ENCODE measurements around the gene NDUFV2.
A peak's percentile ranks its signal among the peaks of the same experiment; 100 is the strongest.

The NDUFV2 gene

DNA sequence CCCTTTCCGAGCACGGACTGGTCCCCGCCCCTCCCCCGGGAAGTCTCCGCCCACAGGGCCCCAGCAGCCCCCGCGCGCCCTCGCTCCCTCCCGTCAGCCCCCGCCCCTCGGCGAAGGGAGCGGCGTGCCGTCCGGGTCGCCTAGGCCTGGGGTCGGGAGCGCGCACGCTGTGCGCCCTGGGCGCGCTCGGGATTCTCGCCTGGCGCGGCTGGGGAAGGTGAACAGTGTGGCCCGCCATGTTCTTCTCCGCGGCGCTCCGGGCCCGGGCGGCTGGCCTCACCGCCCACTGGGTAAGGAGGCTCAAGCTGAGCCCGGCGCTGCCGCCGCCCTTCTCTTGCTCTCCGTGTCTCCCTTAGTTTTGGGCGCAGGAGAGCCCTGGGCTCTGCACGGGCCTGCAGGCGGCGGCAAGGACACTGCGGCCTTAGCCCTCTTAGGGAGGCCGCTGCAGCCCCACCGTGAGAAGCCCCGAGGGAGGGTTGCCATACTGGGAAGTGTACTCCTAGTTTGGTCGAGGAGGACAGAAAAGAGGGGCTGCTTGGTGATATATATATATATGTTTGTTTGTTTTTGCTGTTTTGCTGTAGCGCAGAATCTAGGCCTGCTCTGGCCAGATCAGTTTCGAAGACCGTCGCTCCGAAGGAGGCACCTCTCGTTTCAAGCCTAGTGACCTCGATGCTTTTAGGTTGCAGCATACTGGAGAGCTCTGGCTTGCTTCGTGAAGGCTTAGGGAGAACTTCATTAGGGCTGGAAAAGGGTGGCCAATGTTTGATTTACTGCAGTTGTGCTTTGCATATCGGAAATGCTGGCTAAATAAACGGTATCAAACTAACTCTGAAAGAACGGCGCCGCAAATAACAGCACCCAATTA, at the start of gene NDUFV2:
Gene NDUFV2 (plus strand): TSS at position 192 of the 868 bp plus-strand sequence. CDS start 45 bp downstream, at position 237.
- DNase-seq (ENCODE audit: low spot score), result peak; percentile 97
- H3K4me1 Mint-ChIP-seq (ENCODE audit: low read depth), result peaks cover 50% of the 10 kb centered on the region
- H3K27me3 Mint-ChIP-seq (ENCODE audit: low read depth), result no peaks in the 10 kb centered on the region
- H3K9me3 Mint-ChIP-seq, result no peaks in the 10 kb centered on the region
- peaks cover 47% of the 10 kb centered on the region for H3K36me3 Mint-ChIP-seq (ENCODE audit: low read depth)
- H3K4me3 Mint-ChIP-seq, result peak within 1 kb of the TSS; percentile 94
- H3K27ac Mint-ChIP-seq, result peak within 1 kb of the TSS; percentile 94

DNA sequence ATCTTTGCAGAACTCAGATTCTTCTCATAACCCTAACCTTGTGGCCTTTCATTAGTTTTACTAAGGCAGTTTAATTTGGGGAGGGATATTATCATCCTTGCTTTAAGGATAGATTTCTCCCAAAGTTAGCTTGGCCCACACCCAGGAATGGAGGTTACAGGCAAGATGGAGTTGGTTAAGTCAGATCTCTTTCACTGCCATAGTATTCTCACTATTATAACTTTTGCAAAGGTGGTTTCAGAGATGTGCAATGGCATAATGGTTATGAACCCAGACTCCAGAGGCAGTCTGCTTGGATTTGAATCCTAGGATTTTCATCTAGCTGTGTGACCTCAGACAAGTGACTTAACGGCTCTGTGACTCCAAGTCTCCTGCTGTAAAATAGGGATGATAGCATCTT, 48.7 kb upstream of the NDUFV2 start:
- no peak for DNase-seq (ENCODE audit: low spot score)
- Mint-ChIP-seq H3K9me3 (peaks cover 30% of the 10 kb centered on the region), H3K4me1 (ENCODE audit: low read depth) (peaks cover 6% of the 10 kb centered on the region), H3K36me3 (ENCODE audit: low read depth) (no peaks in the 10 kb centered on the region), H3K27ac (no peak overlapping the region), H3K4me3 (no peak overlapping the region), H3K27me3 (ENCODE audit: low read depth) (no peaks in the 10 kb centered on the region)

DNA sequence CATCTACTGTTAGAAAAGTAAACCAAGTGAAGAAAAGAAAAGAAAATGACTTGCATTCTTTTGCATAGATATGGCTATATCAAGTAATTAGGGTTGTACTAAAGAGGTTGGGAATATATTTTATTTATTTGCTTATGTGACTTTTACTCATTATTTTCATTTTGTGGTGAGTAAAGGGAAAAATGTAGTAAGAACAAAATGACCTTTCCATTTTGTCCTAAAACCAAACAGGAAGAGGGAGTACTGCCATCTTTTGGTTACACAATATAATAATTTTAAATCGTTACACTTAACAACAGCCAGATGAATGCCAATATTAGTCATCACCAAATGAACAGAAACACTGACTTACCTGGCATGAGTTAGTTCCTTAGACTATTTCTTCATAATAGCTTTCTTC, 47.3 kb upstream of the NDUFV2 start:
- Mint-ChIP-seq H3K4me1 (ENCODE audit: low read depth) (peaks cover 2% of the 10 kb centered on the region), H3K36me3 (ENCODE audit: low read depth) (no peaks in the 10 kb centered on the region), H3K27ac (no peak overlapping the region), H3K27me3 (ENCODE audit: low read depth) (no peaks in the 10 kb centered on the region), H3K4me3 (no peak overlapping the region), H3K9me3 (peaks cover 26% of the 10 kb centered on the region)
- no peak for DNase-seq (ENCODE audit: low spot score)

DNA sequence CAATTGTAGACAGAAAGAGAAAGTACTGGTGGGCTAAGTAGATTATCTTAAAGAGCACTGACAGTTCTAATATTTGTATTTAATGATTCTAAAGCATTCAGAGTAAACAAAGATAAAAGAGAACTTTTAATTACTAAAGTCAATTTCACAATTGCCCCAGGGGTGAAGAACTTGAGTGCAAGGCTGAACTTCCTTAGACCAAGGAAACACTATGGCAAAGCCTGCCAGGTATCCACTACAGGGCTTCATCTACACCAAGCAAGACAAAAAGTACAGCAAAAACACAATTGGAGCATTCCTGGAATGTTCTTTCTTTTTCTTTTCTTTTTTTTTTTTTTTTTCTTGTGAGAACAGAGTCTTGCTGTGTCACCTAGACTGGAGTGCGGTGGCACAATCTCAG, 46.9 kb upstream of the NDUFV2 start:
- no peak overlapping the region for H3K4me3 Mint-ChIP-seq
- peaks cover 23% of the 10 kb centered on the region for H3K9me3 Mint-ChIP-seq
- H3K27me3 Mint-ChIP-seq (ENCODE audit: low read depth), result no peaks in the 10 kb centered on the region
- H3K36me3 Mint-ChIP-seq (ENCODE audit: low read depth), result no peaks in the 10 kb centered on the region
- peaks cover 2% of the 10 kb centered on the region for H3K4me1 Mint-ChIP-seq (ENCODE audit: low read depth)
- DNase-seq (ENCODE audit: low spot score), result no peak
- H3K27ac Mint-ChIP-seq, result no peak overlapping the region

DNA sequence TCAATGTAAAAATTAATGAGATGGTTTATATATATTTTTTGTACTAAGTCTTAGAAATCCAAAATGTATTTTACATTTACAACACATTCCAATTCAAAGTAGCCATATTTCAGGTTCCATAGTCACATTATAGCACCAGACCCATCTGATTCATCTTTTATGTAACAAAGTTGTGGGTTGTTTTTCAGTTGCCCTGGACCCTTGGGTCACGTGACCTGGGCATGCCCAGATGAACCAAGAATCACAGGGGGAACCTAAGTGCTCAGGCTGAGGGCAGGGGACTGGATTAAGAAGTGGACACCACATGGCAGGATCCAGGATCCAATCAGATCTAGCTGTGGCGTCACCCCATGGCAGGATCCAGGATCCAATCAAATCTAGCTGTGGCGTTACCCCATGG, 44.9 kb upstream of the NDUFV2 start:
- Mint-ChIP-seq H3K4me1 (ENCODE audit: low read depth) (peaks cover 8% of the 10 kb centered on the region), H3K27ac (no peak overlapping the region), H3K9me3 (peaks cover 10% of the 10 kb centered on the region), H3K27me3 (ENCODE audit: low read depth) (no peaks in the 10 kb centered on the region), H3K36me3 (ENCODE audit: low read depth) (no peaks in the 10 kb centered on the region), H3K4me3 (no peak overlapping the region)
- no peak for DNase-seq (ENCODE audit: low spot score)

DNA sequence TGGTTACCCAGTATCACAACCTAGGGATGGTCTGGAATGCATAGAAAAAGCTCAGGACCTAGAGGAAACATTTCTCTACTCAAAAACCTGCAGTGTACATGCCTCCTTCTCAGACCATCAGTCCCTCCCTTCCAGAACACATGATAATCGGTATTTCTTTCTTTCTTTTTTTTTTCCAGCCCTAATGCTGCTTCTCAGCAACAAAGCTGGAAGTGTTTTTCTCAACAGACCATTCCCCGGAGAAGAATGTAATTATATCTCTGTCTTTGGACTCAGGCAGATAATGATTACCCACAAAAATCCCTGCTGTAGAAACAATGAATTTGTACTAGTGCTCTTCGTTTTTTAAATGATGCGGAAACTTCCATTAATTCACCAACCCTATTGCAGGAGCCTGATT, 44.1 kb upstream of the NDUFV2 start:
- peaks cover 2% of the 10 kb centered on the region for H3K9me3 Mint-ChIP-seq
- H3K4me1 Mint-ChIP-seq (ENCODE audit: low read depth), result peaks cover 9% of the 10 kb centered on the region
- no peaks in the 10 kb centered on the region for H3K27me3 Mint-ChIP-seq (ENCODE audit: low read depth)
- no peak for DNase-seq (ENCODE audit: low spot score)
- H3K27ac Mint-ChIP-seq, result no peak overlapping the region
- H3K36me3 Mint-ChIP-seq (ENCODE audit: low read depth), result no peaks in the 10 kb centered on the region
- H3K4me3 Mint-ChIP-seq, result no peak overlapping the region

DNA sequence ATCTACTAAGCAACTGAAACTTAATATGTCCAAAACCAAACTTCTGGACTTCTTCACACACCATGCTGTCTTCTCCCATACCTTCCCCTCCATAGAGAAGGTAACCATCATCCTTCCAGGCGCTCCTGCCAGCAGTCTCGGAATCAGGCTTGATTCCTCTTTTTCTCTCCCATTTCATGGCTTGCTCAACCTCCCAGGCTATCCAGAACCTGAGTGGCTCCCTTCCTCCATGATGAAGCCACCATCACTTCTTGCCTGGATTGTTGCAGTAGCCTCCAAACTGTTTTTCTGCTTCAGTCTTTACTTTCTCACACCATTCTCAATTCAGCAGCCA, 40.1 kb upstream of the NDUFV2 start:
- no peak for DNase-seq (ENCODE audit: low spot score)
- H3K27ac Mint-ChIP-seq, result no peak overlapping the region
- no peak overlapping the region for H3K4me3 Mint-ChIP-seq
- H3K4me1 Mint-ChIP-seq (ENCODE audit: low read depth), result peaks cover 15% of the 10 kb centered on the region
- H3K36me3 Mint-ChIP-seq (ENCODE audit: low read depth), result no peaks in the 10 kb centered on the region
- H3K9me3 Mint-ChIP-seq, result no peaks in the 10 kb centered on the region
- no peaks in the 10 kb centered on the region for H3K27me3 Mint-ChIP-seq (ENCODE audit: low read depth)

DNA sequence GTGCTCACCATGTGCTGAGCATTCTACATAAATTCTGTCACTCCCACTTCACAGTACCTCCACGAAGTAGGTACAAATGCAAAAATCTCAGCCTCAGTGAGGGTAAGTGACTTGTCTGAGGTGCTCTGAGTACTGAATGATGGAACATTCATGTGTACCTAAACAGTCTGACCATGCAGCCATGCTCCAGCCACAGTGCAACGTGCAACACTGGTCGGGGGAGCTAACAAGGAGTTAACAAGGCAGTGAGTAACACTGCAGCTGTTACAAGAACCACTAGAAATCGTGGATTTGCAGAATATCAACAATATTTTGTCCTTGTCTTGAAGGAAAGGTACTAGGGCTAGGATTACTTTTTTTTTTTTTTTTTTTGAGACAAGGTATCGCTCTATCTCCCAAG, 36.6 kb upstream of the NDUFV2 start:
- peaks cover 18% of the 10 kb centered on the region for H3K4me1 Mint-ChIP-seq (ENCODE audit: low read depth)
- H3K27ac Mint-ChIP-seq, result no peak overlapping the region
- H3K27me3 Mint-ChIP-seq (ENCODE audit: low read depth), result no peaks in the 10 kb centered on the region
- H3K9me3 Mint-ChIP-seq, result no peaks in the 10 kb centered on the region
- H3K4me3 Mint-ChIP-seq, result no peak overlapping the region
- no peak for DNase-seq (ENCODE audit: low spot score)
- H3K36me3 Mint-ChIP-seq (ENCODE audit: low read depth), result no peaks in the 10 kb centered on the region

DNA sequence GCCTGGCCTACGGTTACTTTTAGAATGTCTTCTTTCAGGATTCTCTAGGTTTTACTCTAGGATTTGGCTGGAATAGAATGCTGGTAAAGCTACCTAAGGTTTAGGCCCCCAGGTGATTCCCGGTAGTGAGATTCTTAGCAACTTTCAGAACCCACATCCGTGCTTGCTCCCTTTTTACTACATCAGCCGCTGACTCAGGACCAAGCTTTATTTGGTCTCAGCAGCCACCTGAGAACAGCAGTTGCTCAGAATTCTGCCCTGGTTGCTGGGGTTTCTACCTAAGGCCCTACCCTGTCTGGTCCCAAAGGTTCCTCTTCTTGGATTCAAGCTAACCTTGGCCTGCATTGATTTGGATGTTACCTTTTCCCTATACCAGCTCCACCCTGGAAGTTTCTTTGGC, 36.1 kb upstream of the NDUFV2 start:
- Mint-ChIP-seq H3K4me1 (ENCODE audit: low read depth) (peaks cover 18% of the 10 kb centered on the region), H3K27ac (no peak overlapping the region)

DNA sequence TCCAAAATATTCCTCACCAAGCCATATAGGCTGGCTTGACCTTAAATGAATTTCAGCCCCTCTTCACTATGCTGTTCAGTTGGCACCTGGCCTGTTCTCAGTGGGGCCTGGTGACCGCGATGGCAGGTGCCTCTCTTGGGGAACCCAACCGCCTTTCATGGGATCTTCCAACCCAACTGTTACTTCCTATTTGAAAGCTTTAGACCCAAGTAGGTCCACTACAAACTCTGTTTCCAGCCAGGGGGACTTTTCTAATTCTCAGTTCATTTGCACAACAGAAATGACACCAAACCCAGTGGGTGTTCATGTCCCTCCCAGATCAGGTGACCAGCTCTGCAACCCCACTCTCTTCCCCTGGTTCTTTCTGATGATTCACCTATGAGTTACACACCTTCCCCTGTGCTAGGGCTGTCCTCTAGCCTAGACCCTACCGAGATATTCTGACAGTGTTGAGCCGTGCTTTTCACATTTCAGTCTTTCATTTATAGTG, 35.6 kb upstream of the NDUFV2 start:
- H3K4me1 Mint-ChIP-seq (ENCODE audit: low read depth), result peaks cover 18% of the 10 kb centered on the region
- no peak overlapping the region for H3K4me3 Mint-ChIP-seq
- no peaks in the 10 kb centered on the region for H3K27me3 Mint-ChIP-seq (ENCODE audit: low read depth)
- DNase-seq (ENCODE audit: low spot score), result no peak
- peak overlapping the region; percentile 33 for H3K27ac Mint-ChIP-seq
- H3K36me3 Mint-ChIP-seq (ENCODE audit: low read depth), result no peaks in the 10 kb centered on the region
- no peaks in the 10 kb centered on the region for H3K9me3 Mint-ChIP-seq

More for the DNA sequence above, 36.1 kb upstream of the NDUFV2 start:
- no peaks in the 10 kb centered on the region for H3K27me3 Mint-ChIP-seq (ENCODE audit: low read depth)
- H3K4me3 Mint-ChIP-seq, result no peak overlapping the region
- H3K36me3 Mint-ChIP-seq (ENCODE audit: low read depth), result no peaks in the 10 kb centered on the region
- no peaks in the 10 kb centered on the region for H3K9me3 Mint-ChIP-seq
- no peak for DNase-seq (ENCODE audit: low spot score)

DNA sequence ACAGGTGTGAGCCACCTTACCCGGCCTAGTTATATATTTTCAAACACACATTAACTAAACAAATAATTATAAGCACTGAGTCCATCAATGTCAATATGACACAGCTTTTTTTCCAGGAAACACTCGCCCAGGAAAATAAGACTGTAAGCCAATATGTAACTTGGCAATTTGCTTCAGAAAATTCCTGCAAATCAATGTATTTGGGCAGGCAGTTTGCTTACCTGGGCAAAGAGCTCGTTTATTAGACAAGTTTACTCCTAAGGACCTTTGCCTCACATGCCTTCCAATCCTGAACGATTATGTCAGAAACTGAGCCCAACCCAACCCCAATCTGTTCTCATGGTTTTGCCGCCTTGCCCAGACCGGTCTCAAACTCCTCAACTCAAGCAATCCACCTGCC, 34.7 kb upstream of the NDUFV2 start:
- Mint-ChIP-seq H3K9me3 (no peaks in the 10 kb centered on the region), H3K27ac (no peak overlapping the region), H3K27me3 (ENCODE audit: low read depth) (no peaks in the 10 kb centered on the region), H3K36me3 (ENCODE audit: low read depth) (no peaks in the 10 kb centered on the region), H3K4me3 (no peak overlapping the region), H3K4me1 (ENCODE audit: low read depth) (peaks cover 11% of the 10 kb centered on the region)
- no peak for DNase-seq (ENCODE audit: low spot score)

DNA sequence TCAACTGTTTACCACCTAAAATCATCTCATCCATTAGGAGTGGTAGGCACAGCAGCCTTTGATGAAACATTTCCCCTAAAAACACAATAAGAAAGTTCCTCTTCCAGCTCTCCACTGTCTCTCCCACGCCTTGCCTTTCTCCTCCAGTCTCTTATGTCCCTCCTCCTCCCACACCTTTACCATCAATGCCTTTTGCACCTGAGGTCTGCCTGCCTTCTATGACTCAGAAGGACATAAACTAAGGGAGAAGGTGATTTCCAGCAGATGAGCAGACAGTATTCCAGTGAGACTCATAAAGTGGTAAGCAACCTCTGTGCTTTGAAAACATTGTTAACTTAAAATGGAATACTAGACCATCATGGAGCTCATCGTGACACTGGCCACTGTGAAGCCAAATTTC, 34.2 kb upstream of the NDUFV2 start:
- H3K27me3 Mint-ChIP-seq (ENCODE audit: low read depth), result no peaks in the 10 kb centered on the region
- H3K36me3 Mint-ChIP-seq (ENCODE audit: low read depth), result peaks cover 2% of the 10 kb centered on the region
- H3K9me3 Mint-ChIP-seq, result no peaks in the 10 kb centered on the region
- DNase-seq (ENCODE audit: low spot score), result no peak
- H3K27ac Mint-ChIP-seq, result no peak overlapping the region
- peaks cover 12% of the 10 kb centered on the region for H3K4me1 Mint-ChIP-seq (ENCODE audit: low read depth)
- H3K4me3 Mint-ChIP-seq, result no peak overlapping the region

DNA sequence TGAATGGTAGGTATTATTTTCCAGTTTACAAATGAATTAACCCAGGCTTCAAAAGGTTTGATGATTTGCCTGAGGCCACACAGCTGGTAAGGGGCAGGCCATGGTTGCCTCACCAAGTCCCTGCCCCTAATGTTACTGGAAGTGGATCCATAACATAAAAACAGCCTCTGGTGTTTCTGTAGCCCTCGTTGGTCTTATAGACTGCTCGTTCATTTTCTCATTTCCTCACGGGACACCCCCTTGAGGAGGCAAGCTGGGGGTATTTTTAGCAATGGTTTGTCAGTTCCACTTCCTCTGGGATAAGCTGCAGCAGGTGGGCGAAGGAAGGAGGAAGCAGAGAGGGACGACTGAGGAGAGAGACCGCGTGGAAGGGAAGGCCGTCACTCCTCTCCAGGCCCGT, 32.9 kb upstream of the NDUFV2 start:
- no peak for DNase-seq (ENCODE audit: low spot score)
- H3K9me3 Mint-ChIP-seq, result no peaks in the 10 kb centered on the region
- H3K4me3 Mint-ChIP-seq, result no peak overlapping the region
- H3K27ac Mint-ChIP-seq, result no peak overlapping the region
- peaks cover 5% of the 10 kb centered on the region for H3K36me3 Mint-ChIP-seq (ENCODE audit: low read depth)
- peaks cover 20% of the 10 kb centered on the region for H3K4me1 Mint-ChIP-seq (ENCODE audit: low read depth)
- H3K27me3 Mint-ChIP-seq (ENCODE audit: low read depth), result no peaks in the 10 kb centered on the region

DNA sequence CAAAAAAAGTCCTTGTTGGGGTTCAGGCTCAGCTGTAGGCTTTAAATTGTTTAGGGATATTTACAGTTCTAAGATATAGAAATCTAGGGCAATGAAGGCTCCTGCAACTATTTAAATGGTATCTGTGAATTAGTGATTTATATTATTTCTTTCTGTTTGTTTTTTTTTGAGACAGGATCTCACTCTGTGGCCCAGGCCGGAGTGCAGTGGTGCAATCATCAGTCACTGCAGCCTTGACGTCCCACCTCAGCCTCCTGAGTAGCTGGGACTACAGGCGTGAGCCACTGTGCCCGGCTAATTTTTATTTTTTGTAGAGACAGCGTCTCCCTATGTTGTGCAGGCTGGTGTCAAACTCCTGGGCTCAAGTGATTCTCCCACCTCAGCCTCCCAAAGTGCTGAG, 32.3 kb upstream of the NDUFV2 start:
- no peaks in the 10 kb centered on the region for H3K27me3 Mint-ChIP-seq (ENCODE audit: low read depth)

More for the DNA sequence above, 32.3 kb upstream of the NDUFV2 start:
- no peak overlapping the region for H3K4me3 Mint-ChIP-seq
- no peaks in the 10 kb centered on the region for H3K9me3 Mint-ChIP-seq
- peaks cover 21% of the 10 kb centered on the region for H3K4me1 Mint-ChIP-seq (ENCODE audit: low read depth)
- peaks cover 6% of the 10 kb centered on the region for H3K36me3 Mint-ChIP-seq (ENCODE audit: low read depth)
- no peak for DNase-seq (ENCODE audit: low spot score)
- no peak overlapping the region for H3K27ac Mint-ChIP-seq

Measured in T-helper 2 cell treated with Interferon-gamma antibody and Interleukin-4, amounts not matched to agents 5 μg/mL and 100 μg/mL, for 36 hours (primary cell).